GM19025 (cell line): Measurements from ENCODE around the gene PSD4.

Source experiments
- ATAC-seq: cut with Tn5 transposase; IDR thresholded peaks from one replicate; pipeline ENCODE4 v1.9.1; 2021; ENCODE audit warnings: mild to moderate bottlenecking, low read depth, moderate library complexity; ENCODE audit not compliant: unreplicated experiment

The PSD4 gene

DNA sequence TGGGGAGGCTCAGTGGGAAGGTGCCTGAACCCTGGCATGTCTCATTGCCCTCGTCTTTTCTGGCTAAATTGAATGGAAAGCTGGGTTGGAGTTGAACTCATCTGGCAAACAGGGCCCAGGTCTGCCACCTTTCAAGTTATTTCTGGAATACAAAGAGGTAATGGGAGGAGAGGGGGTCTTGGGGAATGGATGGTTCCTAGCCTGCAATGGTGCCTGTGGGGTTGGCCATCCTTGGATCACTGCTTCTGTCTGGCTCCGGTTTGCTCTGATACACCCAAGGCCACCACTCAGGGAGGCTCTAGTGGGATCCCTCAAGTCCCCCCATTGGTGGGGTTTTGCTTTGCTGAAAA, 45.3 kb downstream of the PSD4 start:
- ATAC-seq, result no peak

DNA sequence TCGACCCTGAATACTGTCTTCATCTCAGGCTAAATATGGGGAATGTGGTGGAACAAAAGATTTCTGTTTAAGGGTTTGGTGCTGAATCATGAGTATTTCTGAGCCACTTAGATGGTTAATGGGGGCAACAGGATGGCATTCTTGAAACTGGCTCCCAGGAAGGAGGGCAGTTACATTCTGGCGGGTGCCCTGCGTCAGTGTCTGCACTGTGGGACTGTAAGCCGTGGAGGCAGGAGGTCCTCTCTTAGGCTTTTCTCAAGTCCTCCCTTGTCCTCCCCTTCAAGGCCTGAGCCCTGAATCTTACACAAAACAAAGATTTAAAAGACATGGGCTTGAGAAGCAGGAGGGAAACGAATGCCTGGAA, 45.7 kb downstream of the PSD4 start:
- ATAC-seq, result no peak

DNA sequence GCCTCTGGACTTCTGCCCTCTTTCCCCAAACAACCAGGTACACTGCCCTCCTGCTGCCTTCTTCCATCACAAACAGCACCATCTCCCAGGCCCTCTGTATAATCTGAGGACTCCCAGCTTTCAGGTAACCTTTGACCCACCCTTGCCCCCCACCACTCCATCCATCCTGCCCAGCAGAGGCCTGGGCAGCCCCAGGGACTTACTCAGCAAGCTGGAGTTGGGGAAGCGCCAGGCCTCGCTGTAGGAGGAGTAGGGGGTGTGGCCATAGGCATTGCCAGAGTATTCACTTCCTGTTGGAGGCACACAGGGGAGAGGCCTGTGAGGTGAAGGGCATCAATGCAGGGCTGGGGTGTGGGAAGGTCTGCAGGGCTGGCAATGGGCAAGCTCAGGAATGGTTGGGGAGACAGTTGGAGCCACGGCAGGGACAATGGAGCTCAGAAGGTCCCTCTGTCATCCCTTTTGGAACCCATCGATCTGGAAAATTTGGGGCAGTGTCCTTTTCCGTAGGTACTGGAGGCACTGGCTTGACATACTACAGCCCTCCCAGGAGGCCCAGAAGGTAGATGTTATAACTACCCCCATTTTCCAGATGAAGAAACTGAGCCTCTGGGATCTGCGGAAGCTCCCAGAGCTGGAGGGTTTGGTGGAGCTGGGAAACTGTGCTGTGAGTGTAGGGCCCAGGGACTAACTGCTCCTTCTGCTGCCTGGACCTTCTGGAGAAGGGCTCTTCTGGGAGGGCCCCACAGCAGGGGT, 46.3 kb downstream of the PSD4 start:
- ATAC-seq, result no peak

DNA sequence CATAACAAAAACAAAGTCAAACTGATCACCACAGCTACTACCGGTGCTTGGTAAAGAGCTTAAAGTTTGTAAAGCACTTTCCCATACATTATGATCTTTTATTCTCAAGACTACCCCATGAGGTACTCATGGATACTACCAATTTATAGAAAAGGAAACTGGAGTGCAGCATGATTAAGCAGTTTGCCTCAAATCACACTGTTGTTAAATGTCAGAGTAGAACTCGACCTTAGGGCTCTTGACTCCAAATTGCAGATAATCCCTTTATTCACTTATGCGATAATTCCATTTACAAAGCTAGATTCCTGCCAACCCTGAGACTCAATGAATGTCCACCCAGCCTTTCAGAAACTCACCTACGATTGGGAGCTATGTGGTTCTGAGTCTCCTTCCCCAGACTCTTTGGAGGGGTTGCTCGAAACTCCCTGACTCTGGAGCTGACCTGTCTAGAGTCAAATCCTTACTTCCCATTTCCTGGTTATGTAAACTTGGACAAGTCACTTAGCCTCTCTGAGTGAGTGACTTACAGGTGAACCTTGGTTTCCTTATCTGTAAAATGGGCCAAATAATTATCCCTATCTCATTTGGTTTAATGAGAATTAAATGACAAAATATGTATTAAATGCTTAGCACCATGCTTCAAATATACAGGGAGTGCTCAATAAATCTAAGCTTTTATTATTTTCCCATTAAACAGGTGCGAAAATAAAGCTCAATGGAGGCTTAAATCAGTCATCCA, 47.4 kb downstream of the PSD4 start:
- ATAC-seq, result no peak

DNA sequence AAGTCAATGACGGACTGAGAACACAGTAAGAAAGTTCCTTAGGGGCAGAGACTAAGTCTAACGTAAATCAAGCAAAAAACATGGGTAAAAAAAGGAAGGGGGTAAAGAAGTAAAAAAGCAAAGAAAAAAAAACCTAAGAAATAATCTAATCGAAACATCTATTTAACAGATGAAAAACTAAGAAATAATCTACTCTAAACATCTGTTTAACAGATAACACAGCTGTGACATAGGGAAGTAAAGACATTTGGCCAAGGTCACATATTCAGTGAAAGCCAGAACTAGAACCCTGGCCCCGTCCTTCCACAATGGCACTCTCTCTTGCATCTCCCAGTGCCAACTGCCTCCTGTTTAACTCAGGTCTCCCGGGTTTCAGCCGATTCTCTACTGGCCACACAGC, 48.1 kb downstream of the PSD4 start:
- no peak for ATAC-seq

DNA sequence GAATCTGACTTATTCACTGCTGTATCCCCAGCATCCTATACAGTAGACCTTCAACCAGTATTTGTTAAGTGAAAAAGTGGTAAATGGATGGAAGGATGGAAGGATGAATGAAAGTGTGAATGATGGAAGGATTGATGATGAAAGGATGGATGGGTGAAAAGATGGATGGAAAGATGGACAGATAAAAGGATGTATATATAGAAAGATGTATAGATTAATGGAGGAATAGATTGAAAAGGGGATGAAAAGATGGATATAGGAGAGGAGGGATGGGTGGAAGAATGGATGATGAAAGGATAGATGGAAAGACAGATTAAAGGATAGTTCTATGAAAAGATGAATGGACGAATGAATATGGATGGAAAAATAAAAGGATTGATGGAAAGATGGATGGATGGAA, 50.0 kb downstream of the PSD4 start:
- ATAC-seq, result no peak

DNA sequence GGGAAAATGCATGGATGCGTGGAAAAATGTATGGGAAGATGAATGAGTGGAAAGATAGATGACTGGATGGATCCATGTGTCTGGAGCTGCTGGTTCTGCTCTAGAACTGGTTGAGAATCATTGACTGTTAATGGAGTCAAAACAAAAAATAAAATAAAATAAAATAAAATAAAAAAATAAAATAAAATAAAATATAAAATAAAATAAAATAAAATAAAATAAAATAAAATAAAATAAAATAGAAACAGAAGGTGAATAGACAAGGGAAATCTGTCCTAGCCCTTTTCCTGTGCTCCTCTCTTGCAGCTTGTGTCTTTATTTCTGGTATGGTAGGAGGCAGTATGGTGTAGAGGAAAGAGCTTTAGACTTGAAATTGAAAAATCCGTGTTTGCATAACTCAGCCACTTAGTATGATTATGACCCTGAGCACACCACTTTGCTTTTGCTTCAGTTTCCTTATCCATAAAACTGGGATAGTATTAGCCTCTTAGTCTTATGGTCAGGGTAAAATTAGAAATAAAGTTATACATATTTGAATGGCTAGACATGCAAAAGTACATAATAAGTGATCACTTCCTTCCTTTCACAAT, 51.0 kb downstream of the PSD4 start:
- ATAC-seq, result no peak

DNA sequence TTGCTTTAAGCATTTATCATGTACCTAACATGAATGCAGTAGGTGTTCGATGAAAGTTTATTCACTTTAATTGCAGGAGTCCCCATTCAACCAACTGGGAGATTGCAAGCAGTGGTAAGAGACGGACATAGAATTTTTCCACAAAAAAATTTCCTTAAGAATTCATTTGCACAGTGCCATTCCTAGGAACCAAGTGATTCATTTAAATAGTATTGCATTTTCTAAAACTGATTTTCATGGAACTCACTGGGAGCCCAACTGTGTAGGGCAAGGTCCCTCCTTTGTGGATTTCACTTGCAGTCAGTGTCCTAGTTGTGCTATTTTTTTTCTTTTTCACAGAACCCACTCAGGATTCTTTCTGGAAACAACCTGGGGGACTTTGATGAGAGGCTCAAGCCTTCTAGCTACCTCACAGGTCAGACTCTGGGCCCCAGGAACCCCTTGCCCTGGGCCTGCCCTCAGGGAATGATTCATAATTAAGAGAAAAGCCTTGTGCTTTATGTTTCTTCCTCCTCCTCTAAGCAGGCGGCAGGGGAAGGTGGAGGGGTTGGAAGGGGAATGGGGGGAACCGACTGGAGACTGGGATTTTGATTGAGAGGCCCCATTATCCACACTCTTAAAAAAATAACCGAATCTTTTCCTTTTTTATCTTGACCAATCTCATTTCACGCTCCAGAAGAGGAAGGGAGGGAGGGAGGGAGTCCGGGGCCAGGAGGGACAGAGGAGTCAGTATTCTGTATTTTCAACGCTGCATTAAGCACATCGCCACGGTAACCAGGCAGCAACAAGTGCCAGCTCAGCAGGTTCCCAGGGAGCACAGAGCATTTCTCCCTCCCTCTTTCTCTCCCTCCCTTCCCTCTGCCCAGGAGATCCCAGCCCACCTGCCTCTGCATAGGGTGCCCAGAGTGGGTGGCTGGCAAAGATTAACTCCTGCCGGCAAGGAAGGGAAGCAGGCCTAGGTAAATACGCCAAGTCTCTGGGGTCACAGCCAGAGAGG, 51.8 kb downstream of the PSD4 start:
- no peak for ATAC-seq

DNA sequence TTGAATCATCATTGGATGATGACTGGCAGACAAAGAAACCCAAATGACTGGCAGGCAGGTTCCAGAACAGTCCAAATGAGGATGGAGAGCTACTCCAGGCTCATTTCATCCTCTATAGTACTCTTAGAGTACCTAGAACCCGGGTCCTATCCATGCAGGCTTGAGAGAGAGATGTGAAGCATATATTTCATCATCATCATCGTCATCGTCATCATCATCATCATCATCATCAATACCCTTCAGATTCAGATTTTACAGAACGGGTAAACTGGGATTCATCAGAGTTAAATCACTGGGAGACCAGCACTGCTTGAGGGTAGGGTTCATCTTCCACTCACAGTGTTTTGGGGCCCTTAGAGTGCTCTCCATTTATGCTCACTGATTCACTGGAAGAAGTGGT, 52.7 kb downstream of the PSD4 start:
- no peak for ATAC-seq

DNA sequence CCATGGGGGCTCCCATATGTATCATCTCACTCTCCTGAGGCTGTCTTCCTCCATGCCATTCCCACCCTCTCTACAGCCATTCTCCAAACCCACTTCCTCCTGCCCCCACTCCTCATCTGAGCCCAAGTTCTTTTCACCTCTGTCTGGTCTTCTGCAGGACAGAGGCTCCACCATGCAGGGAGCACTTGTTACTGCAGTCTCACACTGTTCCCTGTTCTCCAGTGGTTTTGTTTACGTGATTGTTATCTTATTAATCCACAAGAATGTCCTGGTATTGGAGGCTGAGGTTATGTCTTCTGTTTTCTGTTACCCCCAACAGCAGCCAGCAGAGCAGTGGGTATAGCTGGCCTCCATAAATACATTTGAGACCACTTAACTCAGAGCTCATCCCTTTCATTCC, 53.5 kb downstream of the PSD4 start:
- no peak for ATAC-seq

DNA sequence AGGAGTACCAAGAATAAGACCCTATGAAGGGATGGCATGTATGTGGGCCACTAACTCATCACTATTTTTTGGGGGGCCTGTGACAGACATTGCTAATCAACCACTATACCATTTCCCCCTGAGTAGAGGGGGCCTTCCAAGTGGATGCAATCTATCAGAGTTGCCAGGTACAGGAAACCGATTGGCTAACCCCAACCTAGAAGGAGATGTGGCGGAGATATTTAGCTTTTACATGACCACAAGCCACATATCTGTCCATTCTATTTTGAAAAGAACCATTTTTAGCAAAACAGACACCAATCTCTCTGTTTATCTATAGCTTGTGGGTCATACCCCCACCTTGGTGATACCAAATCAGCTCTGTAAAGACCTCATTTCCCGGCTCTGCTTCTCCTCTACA, 53.9 kb downstream of the PSD4 start:
- no peak for ATAC-seq

DNA sequence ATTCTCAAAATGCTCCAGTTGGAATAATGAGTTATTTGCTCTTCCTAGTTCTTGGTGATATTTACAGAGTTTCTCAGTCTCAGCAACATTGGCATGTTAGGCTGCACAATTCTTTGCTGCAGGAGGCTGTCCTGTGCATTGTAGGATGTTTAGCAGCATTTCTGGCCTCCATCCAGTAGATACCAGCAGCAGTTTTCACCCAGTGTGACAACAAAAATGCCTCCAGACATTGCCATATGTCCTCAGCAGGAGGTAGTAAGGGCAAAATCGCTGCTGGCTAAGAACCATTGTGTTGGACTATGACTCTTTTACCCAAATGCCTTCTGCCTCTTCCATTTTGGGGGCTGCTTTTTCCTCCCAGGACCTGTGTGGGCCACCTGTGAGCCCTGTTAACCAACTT, 54.6 kb downstream of the PSD4 start:
- ATAC-seq, result no peak

DNA sequence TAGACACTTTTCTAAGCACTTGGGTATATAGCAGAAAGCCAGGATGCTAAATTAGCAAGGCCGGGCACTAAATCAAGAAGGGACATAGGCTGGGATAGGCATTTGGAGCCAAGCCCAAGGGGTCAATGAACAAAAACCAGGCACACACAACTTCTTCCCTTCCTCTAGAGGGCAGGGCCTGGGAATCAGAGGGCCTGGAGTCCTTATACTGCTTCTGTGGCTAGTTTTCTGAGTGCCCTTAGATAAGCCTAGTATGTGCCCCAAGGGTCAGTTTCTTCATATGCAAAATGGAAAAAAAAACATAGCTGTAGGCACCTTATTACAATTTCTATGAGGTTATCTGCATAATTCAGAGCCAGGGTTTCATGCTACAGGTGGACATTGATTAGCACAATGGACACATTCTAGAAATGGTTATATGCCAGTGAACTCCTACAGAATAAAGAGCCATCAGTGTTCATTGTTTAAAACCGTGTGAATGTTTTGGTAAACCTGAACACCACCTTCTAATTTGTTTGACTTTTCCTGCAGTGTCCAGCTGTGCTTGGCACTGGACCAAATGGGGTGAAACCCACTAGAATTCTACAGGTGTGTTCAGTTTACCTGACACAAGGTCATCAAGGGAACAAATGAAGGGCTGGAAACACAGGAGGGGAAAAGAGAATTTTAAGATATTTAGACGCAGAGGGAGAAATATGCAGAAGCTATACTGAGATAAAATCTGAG, 55.4 kb downstream of the PSD4 start:
- ATAC-seq, result no peak

DNA sequence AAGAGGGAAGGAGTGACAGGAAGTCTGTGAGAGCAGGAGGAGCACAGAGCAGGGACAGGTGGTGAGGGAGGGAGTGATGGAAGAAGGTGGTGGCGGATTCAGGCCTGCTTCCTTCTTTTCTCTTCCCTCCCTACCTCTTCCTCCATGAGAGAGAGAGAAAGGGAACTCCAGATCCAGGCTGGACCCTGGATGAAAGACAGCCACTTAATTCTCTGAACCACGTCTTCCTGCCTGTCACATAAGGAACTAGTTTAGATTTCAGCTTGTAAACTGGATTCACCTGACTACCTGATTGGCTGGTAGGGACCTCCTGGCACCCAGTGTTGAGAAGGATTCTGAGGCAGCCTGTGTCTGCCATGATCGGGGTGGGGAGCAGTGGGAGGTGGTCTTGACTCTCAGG, 56.0 kb downstream of the PSD4 start:
- ATAC-seq, result no peak

DNA sequence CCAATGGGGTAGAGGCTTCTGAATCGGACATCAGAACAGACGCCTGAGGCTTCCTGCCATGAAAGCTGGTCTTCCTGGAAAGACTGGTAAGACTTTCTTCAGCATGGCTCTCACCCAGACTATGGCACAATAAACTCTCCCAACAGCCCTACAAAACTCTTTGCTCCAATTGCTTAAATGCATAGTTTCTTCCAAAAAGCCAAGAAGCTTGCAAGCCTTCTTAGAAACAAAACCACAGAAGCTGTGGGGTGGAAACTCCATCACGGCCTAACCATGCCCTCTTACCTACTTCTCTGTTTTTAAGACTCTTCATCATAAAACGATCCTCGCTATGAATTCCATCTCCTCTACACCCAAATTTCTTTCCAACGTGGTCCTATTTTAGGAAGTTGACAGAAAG, 56.8 kb downstream of the PSD4 start:
- ATAC-seq, result no peak

DNA sequence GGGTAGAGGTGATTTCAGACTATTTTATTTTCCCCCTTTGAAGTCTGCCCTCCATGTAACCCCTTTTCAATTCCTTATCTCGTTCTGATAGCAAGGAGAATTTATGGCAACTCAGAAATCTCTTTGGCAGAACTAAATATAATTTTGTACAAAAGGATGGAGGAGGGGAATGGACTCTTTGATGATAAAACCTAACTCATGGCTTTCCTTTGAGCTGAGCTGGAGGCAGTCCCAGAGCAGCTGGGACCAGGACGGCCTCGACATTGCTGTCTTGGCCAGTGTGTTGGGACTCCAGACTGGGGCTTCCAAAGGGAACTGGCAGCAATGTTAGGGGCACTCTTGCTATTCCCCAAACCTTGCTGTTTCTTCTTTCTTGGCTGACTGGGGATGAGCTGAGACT, 57.3 kb downstream of the PSD4 start:
- no peak for ATAC-seq

DNA sequence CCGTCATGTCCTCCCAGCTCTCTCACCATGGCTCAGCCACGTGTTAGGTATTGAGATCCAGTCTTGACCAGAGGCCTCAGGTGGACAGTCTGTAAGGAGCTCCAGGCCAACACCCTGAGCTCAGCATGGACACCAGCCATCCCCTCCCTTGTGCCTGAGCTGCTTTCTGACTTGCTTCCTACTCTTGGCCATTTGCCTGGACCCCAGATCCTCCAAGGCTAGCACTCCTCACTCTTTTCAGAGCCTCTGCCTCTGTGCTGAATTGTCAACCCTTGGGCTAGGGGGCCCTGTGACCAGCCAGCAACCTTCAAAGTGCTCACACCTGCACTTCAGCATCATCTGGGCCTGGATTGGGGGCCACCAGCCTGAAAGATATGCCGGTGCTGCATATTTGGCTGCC, 58.4 kb downstream of the PSD4 start:
- ATAC-seq, result no peak

DNA sequence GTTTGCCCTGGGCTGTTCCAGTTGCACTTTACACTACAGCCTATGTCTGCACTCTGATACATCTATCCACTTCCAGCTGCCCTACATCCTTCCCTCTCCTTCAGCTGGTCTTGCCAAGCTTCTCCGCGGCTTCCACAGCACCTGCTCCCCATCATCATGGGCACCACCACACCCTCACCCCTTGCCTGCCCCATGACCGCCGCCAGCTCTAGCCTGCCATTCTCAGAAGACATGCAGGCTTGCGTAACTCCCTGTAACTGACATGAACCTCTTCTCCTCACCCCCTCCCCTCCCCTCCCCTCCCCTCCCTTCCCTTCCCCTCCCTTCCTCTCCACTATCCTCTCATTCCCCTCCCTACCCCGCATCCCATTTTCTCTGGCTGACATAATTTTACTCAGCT, 59.0 kb downstream of the PSD4 start:
- ATAC-seq, result no peak

DNA sequence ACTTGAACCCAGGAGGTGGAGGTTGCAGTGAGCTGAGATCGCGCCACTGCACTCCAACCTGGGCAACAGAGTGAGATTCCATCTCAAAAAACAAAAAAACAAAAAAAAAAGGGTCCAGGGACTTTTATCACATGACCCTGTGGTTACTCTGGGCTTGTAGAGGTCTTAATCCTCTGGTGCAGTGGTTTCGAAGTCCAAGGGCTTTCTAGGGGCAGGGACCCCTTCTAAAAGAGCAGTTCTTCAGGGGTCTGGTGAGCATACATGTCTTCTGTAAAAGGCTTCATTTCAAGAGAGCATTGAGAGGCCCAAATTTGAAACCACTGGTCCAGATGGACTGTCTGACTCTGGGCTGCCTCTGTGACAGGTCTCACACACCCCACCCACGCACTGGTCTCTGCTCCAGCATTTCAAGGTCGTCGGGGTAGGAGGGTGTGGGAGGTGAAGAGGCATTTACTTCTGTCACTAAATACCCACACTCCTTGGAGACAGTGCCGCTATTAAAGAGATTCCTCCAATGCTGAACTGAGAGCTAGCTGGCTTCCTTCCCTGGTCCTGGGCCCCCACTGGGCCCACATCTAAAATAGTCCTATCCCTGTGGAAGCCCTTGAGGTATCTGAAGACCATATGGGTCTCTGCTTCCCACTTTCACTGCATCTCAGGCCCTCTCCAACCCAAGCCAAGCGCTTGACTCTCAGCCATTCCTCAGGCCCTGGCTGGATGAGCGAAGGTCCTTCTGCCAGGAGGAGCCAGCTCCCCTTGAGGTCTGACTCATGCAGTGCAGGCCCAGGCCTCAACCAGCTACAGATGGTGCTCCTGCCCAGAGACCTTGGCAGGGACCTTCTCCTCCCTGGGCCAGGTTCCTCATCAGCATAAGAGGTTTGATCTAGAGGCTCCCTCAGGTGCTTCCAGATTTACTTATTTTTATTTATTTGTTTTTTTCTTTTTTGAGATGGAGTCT, 60.1 kb downstream of the PSD4 start:
- no peak for ATAC-seq
